B cell (primary cell): ENCODE measurements around the gene NECTIN1. TPM values are rescaled to one million over a fixed set of nuclear protein-coding genes. Genes with fewer than 3 reads are reported as not detected.

ENCODE experiments used
- ATAC-seq: fragments of 200-7000 bp; cut with Tn5 transposase; one replicate; pipeline ENCODE4 v1.10.0; 2021; ENCODE audit warnings: low read depth, mild to moderate bottlenecking, moderate number of reproducible peaks, moderate library complexity
- CTCF ChIA-PET: fragments of 350-600 bp; sonication (Branson Sonifier 250); formaldehyde crosslinking; loops from one replicate; lab custom pipeline; 2021; ENCODE audit warnings: antibody characterized with exemption, inconsistent platforms; lab: Charles Lee
- POLR2A ChIA-PET: fragments of 350-600 bp; sonication (Branson Sonifier 250); formaldehyde crosslinking; loops from one replicate; lab custom pipeline; 2021; ENCODE audit warnings: antibody characterized with exemption; lab: Charles Lee
- DNase-seq: peaks from one replicate; pipeline ENCODE4 v3.0.0; 2013
- H2AFZ ChIP-seq: 2 replicates; pipeline ENCODE4 v1.6.1; 2012; ENCODE audit warnings: mild to moderate bottlenecking, low read depth, low read length; ENCODE audit not compliant: insufficient read depth, poor library complexity, severe bottlenecking
- H3K27ac ChIP-seq, 2 donors: 1 replicate in 1 of 2; 2 replicates in 1 of 2; pipeline ENCODE4 v1.5.1; 2012 to 2013; ENCODE audit warnings: low read length in 2 of 2, mild to moderate bottlenecking in 2 of 2, moderate library complexity in 1 of 2
- H3K27me3 ChIP-seq, 4 experiments: fragments of 200-600 bp in 1 of 4; sonication (generic) in 1 of 4; replicated peaks in 1 of 4; 1 replicate in 2 of 4; 2 replicates in 2 of 4; pipeline versions ENCODE4 v1.6.1 to v1.7.0; 2013 to 2016; ENCODE audit warnings: low read length in 3 of 4, mild to moderate bottlenecking in 2 of 4, mixed read lengths in 1 of 4, moderate library complexity in 1 of 4; ENCODE audit not compliant: insufficient read depth in 4 of 4, control insufficient read depth in 3 of 4; ENCODE audit errors: control extremely low read depth in 1 of 4
- H3K36me3 ChIP-seq, 2 experiments: replicated peaks in 1 of 2; 1 replicate in 1 of 2; 2 replicates in 1 of 2; pipeline versions ENCODE4 v1.6.1 to v1.7.1; 2013; ENCODE audit warnings: low read length in 1 of 2; ENCODE audit not compliant: insufficient read depth in 2 of 2, control insufficient read depth in 1 of 2; ENCODE audit errors: control extremely low read depth in 1 of 2, extremely low read depth in 1 of 2
- H3K4me1 ChIP-seq, 2 donors: fragments of 200-600 bp in 1 of 2; sonication (generic) in 1 of 2; 1 replicate in 1 of 2; 2 replicates in 1 of 2; pipeline versions ENCODE4 v1.5.1 to v1.6.1; 2013 to 2017; ENCODE audit warnings: low read length in 2 of 2; ENCODE audit not compliant: control insufficient read depth in 2 of 2, insufficient read depth in 2 of 2
- H3K4me2 ChIP-seq: replicated peaks from 2 replicates; pipeline ENCODE3; 2012; ENCODE audit warnings: mild to moderate bottlenecking, low read depth, low read length; ENCODE audit not compliant: poor library complexity, severe bottlenecking
- H3K4me3 ChIP-seq, 5 experiments: fragments of 200-600 bp in 1 of 5; sonication (generic) in 1 of 5; 1 replicate in 3 of 5; 2 replicates in 2 of 5; pipeline versions ENCODE4 v1.5.1 to v1.7.0; 2011 to 2016; ENCODE audit warnings: low read length in 4 of 5, mild to moderate bottlenecking in 4 of 5, low read depth in 2 of 5, control low read depth in 1 of 5, moderate library complexity in 1 of 5; ENCODE audit not compliant: insufficient read depth in 1 of 5; ENCODE audit errors: control extremely low read depth in 1 of 5, extremely low read depth in 1 of 5
- H3K79me2 ChIP-seq: fragments of 200-600 bp; sonication (generic); one replicate; pipeline ENCODE4 v1.6.0; 2016; ENCODE audit warnings: low read length; ENCODE audit not compliant: control insufficient read depth, insufficient read depth
- H3K9ac ChIP-seq: fragments of 200-600 bp; sonication (generic); 2 replicates; pipeline ENCODE4 v1.6.1; 2017; ENCODE audit warnings: mild to moderate bottlenecking, low read length, moderate library complexity
- H3K9me3 ChIP-seq, 3 donors: one replicate each; pipeline versions ENCODE4 v1.6.1 to v1.7.1; 2013; ENCODE audit warnings: low read length in 2 of 3; ENCODE audit not compliant: control insufficient read depth in 2 of 3, insufficient read depth in 1 of 3; ENCODE audit errors: control extremely low read depth in 1 of 3
- H4K20me1 ChIP-seq: 2 replicates; pipeline ENCODE4 v1.6.0; 2012; ENCODE audit warnings: mild to moderate bottlenecking, low read length; ENCODE audit not compliant: insufficient read depth, control insufficient read depth, poor library complexity, severe bottlenecking
- H3K27ac Mint-ChIP-seq: one replicate; pipeline ENCODE4 v1.8.0; 2021; ENCODE audit warnings: mixed read lengths
- H3K27me3 Mint-ChIP-seq: one replicate; pipeline ENCODE4 v1.8.0; 2021; ENCODE audit warnings: mixed read lengths
- H3K4me1 Mint-ChIP-seq: one replicate; pipeline ENCODE4 v1.8.0; 2021; ENCODE audit warnings: mixed read lengths
- H3K4me3 Mint-ChIP-seq: one replicate; pipeline ENCODE4 v1.8.0; 2021; ENCODE audit warnings: mixed read lengths
- H3K9me3 Mint-ChIP-seq: one replicate; pipeline ENCODE4 v1.8.0; 2022; ENCODE audit warnings: mixed read lengths; ENCODE audit not compliant: insufficient read depth
- EZH2 ChIP-seq: IDR thresholded peaks from 2 replicates; pipeline ENCODE4 v1.6.1; 2012; ENCODE audit warnings: borderline replicate concordance, low read depth, mild to moderate bottlenecking, moderate library complexity, low read length; ENCODE audit not compliant: insufficient read depth, poor library complexity, severe bottlenecking
- WGBS: methylation state at CpG from one replicate; pipeline ENCODE4 v1.1.5; 2013; ENCODE audit warnings: missing lambda C conversion rate; ENCODE audit not compliant: insufficient coverage; 5-methylcytosine and 5-hydroxymethylcytosine counted together
- intact Hi-C: fragments of 100-400 bp; cut with micrococcal nuclease; formaldehyde crosslinking; loops from one replicate; pipeline ENCODE4 v1.10.0; 2022
- polyA plus RNA-seq: library from polyadenylated mRNA; depleted of rRNA; stranded (reverse); fragments of >200 nt; gene quantifications from 2 replicates; pipeline ENCODE4 v1.2.3, GENCODE V29; 2012
- total RNA-seq, 2 donors: library from RNA; stranded (reverse); fragments of 120-200 nt in 1 of 2; gene quantifications; 1 replicate in 1 of 2; 2 replicates in 1 of 2; pipeline versions ENCODE4 v1.2.3 to v1.2.4, GENCODE V29; 2013 to 2022
- TF ChIP-seq, protein P1 (sequence below): fragments of 200-600 bp; IDR thresholded peaks from one replicate; pipeline ENCODE4 v1.8.0; 2022; ENCODE audit warnings: antibody characterized with exemption, mild to moderate bottlenecking

Gene NECTIN1
- total and polyA plus RNA-seq, 2 donors (not counting 1 experiment from before 2014, with no cell fraction given): 2.1 to 3.9 TPM

DNA sequence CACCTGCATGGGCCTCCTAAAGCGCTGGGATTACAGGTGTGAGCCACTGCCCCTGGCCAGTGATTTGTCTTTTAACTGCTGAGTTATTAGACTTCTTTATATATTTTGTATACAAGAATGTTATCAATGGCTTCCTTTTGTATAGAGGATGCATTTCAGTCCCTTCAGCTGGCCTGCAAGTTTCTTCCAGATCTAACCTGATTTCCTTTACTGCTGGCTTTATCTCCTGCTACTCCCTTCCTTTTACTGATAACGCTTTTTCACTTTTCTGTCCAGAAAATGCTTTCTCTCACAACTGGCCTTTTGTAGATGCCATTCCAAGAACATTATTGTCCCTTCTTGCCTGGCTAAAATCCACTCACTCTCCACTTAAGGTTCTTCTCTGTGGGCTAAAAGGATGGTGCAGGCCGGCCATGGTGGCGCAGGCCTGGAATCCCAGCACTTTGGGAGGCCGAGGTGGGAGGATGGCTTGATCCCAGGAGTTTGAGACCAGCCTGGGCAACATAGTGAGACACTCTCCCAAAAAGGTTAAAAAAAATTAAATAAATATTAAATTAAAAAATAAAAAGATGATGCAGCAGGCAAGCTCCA, 118.1 kb downstream of the NECTIN1 start:
- H3K4me3 Mint-ChIP-seq: no peak overlapping the region
- H4K20me1 ChIP-seq: no peaks in the 10 kb centered on the region
- no peak overlapping the region for H3K4me3 ChIP-seq
- no peak overlapping the region for H2AFZ ChIP-seq
- peaks cover 13% of the 10 kb centered on the region for H3K27me3 Mint-ChIP-seq
- ATAC-seq (no peak), DNase-seq (no peak)
- H3K27ac Mint-ChIP-seq: no peak overlapping the region
- no peaks in the 10 kb centered on the region for H3K36me3 ChIP-seq
- no peaks in the 10 kb centered on the region for H3K79me2 ChIP-seq
- H3K4me1 Mint-ChIP-seq: no peaks in the 10 kb centered on the region
- H3K9me3 ChIP-seq: peaks cover 0 to 6% (median 0%) of the 10 kb centered on the region in 3 donors
- ChIA-PET CTCF (no interaction called here), POLR2A (no interaction called here)
- intact Hi-C loops: no loop called here
- 89% methylated on average over 1 of the region's 5 CpGs for WGBS
- H3K27ac ChIP-seq: no peak overlapping the region
- TF ChIP-seq EZH2: no peak
- TF ChIP-seq, protein P1, sequence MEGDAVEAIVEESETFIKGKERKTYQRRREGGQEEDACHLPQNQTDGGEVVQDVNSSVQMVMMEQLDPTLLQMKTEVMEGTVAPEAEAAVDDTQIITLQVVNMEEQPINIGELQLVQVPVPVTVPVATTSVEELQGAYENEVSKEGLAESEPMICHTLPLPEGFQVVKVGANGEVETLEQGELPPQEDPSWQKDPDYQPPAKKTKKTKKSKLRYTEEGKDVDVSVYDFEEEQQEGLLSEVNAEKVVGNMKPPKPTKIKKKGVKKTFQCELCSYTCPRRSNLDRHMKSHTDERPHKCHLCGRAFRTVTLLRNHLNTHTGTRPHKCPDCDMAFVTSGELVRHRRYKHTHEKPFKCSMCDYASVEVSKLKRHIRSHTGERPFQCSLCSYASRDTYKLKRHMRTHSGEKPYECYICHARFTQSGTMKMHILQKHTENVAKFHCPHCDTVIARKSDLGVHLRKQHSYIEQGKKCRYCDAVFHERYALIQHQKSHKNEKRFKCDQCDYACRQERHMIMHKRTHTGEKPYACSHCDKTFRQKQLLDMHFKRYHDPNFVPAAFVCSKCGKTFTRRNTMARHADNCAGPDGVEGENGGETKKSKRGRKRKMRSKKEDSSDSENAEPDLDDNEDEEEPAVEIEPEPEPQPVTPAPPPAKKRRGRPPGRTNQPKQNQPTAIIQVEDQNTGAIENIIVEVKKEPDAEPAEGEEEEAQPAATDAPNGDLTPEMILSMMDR: no peak
- no peak overlapping the region for H3K4me2 ChIP-seq
- H3K9ac ChIP-seq: no peak overlapping the region
- peaks cover 4% of the 10 kb centered on the region for H3K9me3 Mint-ChIP-seq
- H3K4me1 ChIP-seq: no peaks in the 10 kb centered on the region
- H3K27me3 ChIP-seq: no peaks in the 10 kb centered on the region

DNA sequence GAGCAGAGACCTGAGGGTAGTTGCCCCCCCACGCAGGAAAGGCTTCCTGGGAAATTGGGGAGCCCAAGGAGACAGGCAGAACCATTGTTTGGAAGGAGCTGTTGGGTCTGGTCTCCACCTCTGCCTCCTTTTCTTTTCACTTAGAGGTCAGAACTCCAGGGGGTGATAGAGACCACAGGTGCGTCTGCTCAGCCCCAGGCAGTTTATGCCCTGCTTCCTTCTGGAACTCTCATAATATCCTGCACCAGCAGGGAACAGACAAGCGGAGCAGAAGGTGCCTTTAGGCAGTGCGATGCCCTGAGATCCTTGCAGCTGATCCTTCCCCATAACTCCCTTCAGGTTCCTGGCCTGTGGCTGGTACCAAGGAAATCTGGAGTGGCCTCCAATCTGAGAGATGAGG, 120.2 kb downstream of the NECTIN1 start:
- CTCF ChIA-PET: no interaction called here
- 56% methylated on average over 2 of the region's 4 CpGs for WGBS

More for the DNA sequence above, 120.2 kb downstream of the NECTIN1 start:
- no peak overlapping the region for H3K4me3 ChIP-seq
- Mint-ChIP-seq H3K9me3 (peaks cover 4% of the 10 kb centered on the region), H3K4me3 (no peak overlapping the region), H3K27me3 (peaks cover 16% of the 10 kb centered on the region), H3K4me1 (no peaks in the 10 kb centered on the region), H3K27ac (no peak overlapping the region)
- H3K9ac ChIP-seq: no peak overlapping the region
- intact Hi-C loops: no loop called here
- no peak overlapping the region for H2AFZ ChIP-seq
- H3K4me2 ChIP-seq: no peak overlapping the region
- DNase-seq (no peak), ATAC-seq (no peak)
- POLR2A ChIA-PET: no interaction called here
- no peaks in the 10 kb centered on the region for H4K20me1 ChIP-seq
- peaks cover 0 to 6% (median 0%) of the 10 kb centered on the region in 3 donors for H3K9me3 ChIP-seq
- no peak overlapping the region for H3K27ac ChIP-seq
- H3K4me1 ChIP-seq: no peaks in the 10 kb centered on the region
- no peaks in the 10 kb centered on the region for H3K36me3 ChIP-seq
- H3K27me3 ChIP-seq: no peaks in the 10 kb centered on the region
- no peaks in the 10 kb centered on the region for H3K79me2 ChIP-seq
- no peak for TF ChIP-seq EZH2
- TF ChIP-seq, protein P1: no peak
